ENCODE measurements around the gene RBM33. TPM values are rescaled to one million over a fixed set of nuclear protein-coding genes. Genes with fewer than 3 reads are reported as not detected.
A peak's percentile ranks its signal among the peaks of the same experiment; 100 is the strongest.

The RBM33 gene
- polyA plus RNA-seq, 3 donors: 15.0 to 27.7 (median 22.2) TPM

DNA sequence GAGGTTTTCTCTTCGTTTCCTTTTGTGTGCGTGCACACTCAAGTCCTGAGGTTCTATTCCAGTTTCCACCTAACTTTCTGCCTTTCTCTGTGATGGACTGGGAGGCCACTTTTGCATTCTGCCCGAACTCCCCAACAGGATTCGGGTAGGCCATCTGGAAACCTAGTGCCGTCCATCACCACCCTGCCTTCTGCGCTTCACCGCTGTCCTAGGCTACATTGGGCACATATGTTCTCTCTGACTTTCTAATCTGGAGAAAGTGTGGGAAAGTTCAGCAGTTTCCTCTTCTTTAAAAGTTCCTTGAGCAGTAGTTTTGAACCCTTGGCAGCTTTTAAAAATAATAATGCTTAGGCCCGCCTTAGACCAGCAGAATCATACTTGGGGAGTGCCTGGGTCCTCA is 121.0 kb downstream of the RBM33 start:
- Histone ChIP-seq H3K79me2 (ENCODE audit: insufficient read depth, low read length) (peaks cover 64% of the 10 kb centered on the region), H3K27me3 (ENCODE audit: control insufficient read depth in 2 of 2, insufficient read depth in 2 of 2, low read length in 2 of 2) (no peaks in the 10 kb centered on the region), H3K9me3 (replicated peaks in 1 of 2; ENCODE audit: control insufficient read depth in 1 of 2, insufficient read depth in 1 of 2, low read length in 2 of 2) (no peaks in the 10 kb centered on the region), H3K9ac (ENCODE audit: insufficient read depth, low read length, poor library complexity, severe bottlenecking) (no peak overlapping the region), H3K27ac (ENCODE audit: low read depth in 1 of 2, low read length in 2 of 2) (no peak overlapping the region), H3K4me3 (replicated peaks in 1 of 3; ENCODE audit: low read depth in 2 of 3, low read length in 3 of 3) (no peak overlapping the region), H2AFZ (ENCODE audit: insufficient read depth, low read depth, low read length, poor library complexity, severe bottlenecking) (no peak overlapping the region), H4K20me1 (ENCODE audit: insufficient read depth, low read length) (peaks cover 95% of the 10 kb centered on the region), H3K4me2 (replicated peaks; ENCODE audit: extremely low read depth, low read length, poor library complexity, severe bottlenecking) (no peak overlapping the region), H3K4me1 (ENCODE audit: control insufficient read depth in 1 of 2, insufficient read depth in 2 of 2, low read length in 2 of 2) (peaks cover 61 to 64% of the 10 kb centered on the region in 2 donors), H3K36me3 (replicated peaks in 1 of 2; ENCODE audit: control insufficient read depth in 1 of 2, insufficient read depth in 2 of 2, low read length in 2 of 2) (peaks cover 45 to 64% of the 10 kb centered on the region in 2 donors)
- intact Hi-C loops (cut with micrococcal nuclease): loop anchor here in 1 of 2 donors (10.0 kb wide), 1 partner anchor 841 kb away; no protein-coding TSS in a partner anchor
- no peak for DNase-seq
- H3K4me3 Mint-ChIP-seq: no peak overlapping the region
- H3K27me3 Mint-ChIP-seq (ENCODE audit: low read depth in 3 of 3): peaks cover 0 to 1% (median 0%) of the 10 kb centered on the region in 3 donors
- H3K4me1 Mint-ChIP-seq: peaks cover 59% of the 10 kb centered on the region
- peak overlapping the region in 1 of 7 donors; percentile 18 for H3K27ac Mint-ChIP-seq
- WGBS (ENCODE audit: insufficient coverage): 98% methylated on average over 6 of the region's 8 CpGs
- H3K36me3 Mint-ChIP-seq: peaks cover 67 to 71% of the 10 kb centered on the region in 2 donors
- H3K9me3 Mint-ChIP-seq: no peaks in the 10 kb centered on the region
- TF ChIP-seq, protein P1, sequence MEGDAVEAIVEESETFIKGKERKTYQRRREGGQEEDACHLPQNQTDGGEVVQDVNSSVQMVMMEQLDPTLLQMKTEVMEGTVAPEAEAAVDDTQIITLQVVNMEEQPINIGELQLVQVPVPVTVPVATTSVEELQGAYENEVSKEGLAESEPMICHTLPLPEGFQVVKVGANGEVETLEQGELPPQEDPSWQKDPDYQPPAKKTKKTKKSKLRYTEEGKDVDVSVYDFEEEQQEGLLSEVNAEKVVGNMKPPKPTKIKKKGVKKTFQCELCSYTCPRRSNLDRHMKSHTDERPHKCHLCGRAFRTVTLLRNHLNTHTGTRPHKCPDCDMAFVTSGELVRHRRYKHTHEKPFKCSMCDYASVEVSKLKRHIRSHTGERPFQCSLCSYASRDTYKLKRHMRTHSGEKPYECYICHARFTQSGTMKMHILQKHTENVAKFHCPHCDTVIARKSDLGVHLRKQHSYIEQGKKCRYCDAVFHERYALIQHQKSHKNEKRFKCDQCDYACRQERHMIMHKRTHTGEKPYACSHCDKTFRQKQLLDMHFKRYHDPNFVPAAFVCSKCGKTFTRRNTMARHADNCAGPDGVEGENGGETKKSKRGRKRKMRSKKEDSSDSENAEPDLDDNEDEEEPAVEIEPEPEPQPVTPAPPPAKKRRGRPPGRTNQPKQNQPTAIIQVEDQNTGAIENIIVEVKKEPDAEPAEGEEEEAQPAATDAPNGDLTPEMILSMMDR (IDR thresholded peaks at IDR 0.05): no peak

DNA sequence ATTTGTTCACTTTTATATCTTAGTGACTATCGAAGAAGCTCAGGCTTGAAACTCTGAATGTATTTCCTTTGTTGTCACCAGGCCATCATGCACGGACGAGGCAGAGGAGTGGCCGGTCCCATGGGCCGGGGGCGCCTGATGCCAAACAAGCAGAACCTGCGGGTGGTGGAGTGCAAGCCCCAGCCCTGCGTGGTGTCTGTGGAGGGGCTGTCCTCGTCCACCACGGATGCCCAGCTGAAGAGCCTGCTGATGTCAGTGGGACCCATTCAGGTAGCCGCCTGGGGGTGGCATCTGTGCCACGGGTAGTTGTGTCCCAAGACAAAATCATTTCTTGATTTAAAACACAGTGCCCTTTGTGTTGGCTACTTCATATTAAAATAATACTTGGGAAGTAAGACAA is 121.9 kb downstream of the RBM33 start:
- H3K9me3 ChIP-seq (replicated peaks in 1 of 2; ENCODE audit: control insufficient read depth in 1 of 2, insufficient read depth in 1 of 2, low read length in 2 of 2): no peaks in the 10 kb centered on the region
- no peak overlapping the region for H3K27ac Mint-ChIP-seq
- peaks cover 72% of the 10 kb centered on the region for H3K79me2 ChIP-seq (ENCODE audit: insufficient read depth, low read length)
- H3K4me1 Mint-ChIP-seq: peaks cover 50% of the 10 kb centered on the region
- no peaks in the 10 kb centered on the region for H3K27me3 Mint-ChIP-seq (ENCODE audit: low read depth in 3 of 3)
- no peaks in the 10 kb centered on the region for H3K9me3 Mint-ChIP-seq
- no peak overlapping the region for H3K4me3 ChIP-seq (replicated peaks in 1 of 3; ENCODE audit: low read depth in 2 of 3, low read length in 3 of 3)
- WGBS (ENCODE audit: insufficient coverage): 99% methylated on average over 9 of the region's 12 CpGs
- intact Hi-C loops (cut with micrococcal nuclease): loop anchor here in 1 of 2 donors (10.0 kb wide), 1 partner anchor 842 kb away; no protein-coding TSS in a partner anchor
- TF ChIP-seq, protein P1 (IDR thresholded peaks at IDR 0.05): no peak
- H3K36me3 Mint-ChIP-seq: peaks cover 75 to 78% of the 10 kb centered on the region in 2 donors
- H3K27me3 ChIP-seq (ENCODE audit: control insufficient read depth in 2 of 2, insufficient read depth in 2 of 2, low read length in 2 of 2): no peaks in the 10 kb centered on the region
- H3K4me3 Mint-ChIP-seq: no peak overlapping the region
- peaks cover 94% of the 10 kb centered on the region for H4K20me1 ChIP-seq (ENCODE audit: insufficient read depth, low read length)
- no peak overlapping the region for H3K4me2 ChIP-seq (replicated peaks; ENCODE audit: extremely low read depth, low read length, poor library complexity, severe bottlenecking)
- H3K27ac ChIP-seq (ENCODE audit: low read depth in 1 of 2, low read length in 2 of 2): no peak overlapping the region
- peaks cover 52 to 55% of the 10 kb centered on the region in 2 donors for H3K4me1 ChIP-seq (ENCODE audit: control insufficient read depth in 1 of 2, insufficient read depth in 2 of 2, low read length in 2 of 2)
- H3K9ac ChIP-seq (ENCODE audit: insufficient read depth, low read length, poor library complexity, severe bottlenecking): no peak overlapping the region
- DNase-seq: no peak
- peaks cover 49 to 74% of the 10 kb centered on the region in 2 donors for H3K36me3 ChIP-seq (replicated peaks in 1 of 2; ENCODE audit: control insufficient read depth in 1 of 2, insufficient read depth in 2 of 2, low read length in 2 of 2)
- H2AFZ ChIP-seq (ENCODE audit: insufficient read depth, low read depth, low read length, poor library complexity, severe bottlenecking): no peak overlapping the region
